Colonic mucosa (tissue), 4 donors: Measurements from ENCODE around the gene CSDE1. TPM values are rescaled to one million over a fixed set of nuclear protein-coding genes. Genes with fewer than 3 reads are reported as not detected.
A peak's percentile ranks its signal among the peaks of the same experiment; 100 is the strongest.

Experiments used
- DNase-seq: peaks from one replicate; pipeline ENCODE4 v3.0.0-alpha.2; 2020
- H3K27ac ChIP-seq: fragments of 200-600 bp; one replicate; pipeline ENCODE4 v1.8.0; 2021
- H3K27me3 ChIP-seq: fragments of 200-600 bp; one replicate; pipeline ENCODE4 v1.8.0; 2021
- H3K36me3 ChIP-seq: fragments of 200-600 bp; one replicate; pipeline ENCODE4 v1.8.0; 2021
- H3K4me1 ChIP-seq: fragments of 200-600 bp; one replicate; pipeline ENCODE4 v1.8.0; 2021; ENCODE audit warnings: mild to moderate bottlenecking
- H3K4me3 ChIP-seq: fragments of 200-600 bp; one replicate; pipeline ENCODE4 v1.8.0; 2021
- H3K9ac ChIP-seq, 2 donors: one replicate each; pipeline ENCODE4 v1.7.0; 2013; ENCODE audit warnings: control low read depth in 2 of 2, low read depth in 2 of 2, low read length in 2 of 2
- H3K9me3 ChIP-seq: fragments of 200-600 bp; one replicate; pipeline ENCODE4 v1.8.0; 2021
- intact Hi-C: fragments of 100-400 bp; cut with DNase I; formaldehyde crosslinking; loops from one replicate; pipeline ENCODE4 v1.14.1; 2022
- total RNA-seq, 2 donors: library from RNA; stranded (reverse); fragmentation: NEBNext Ultra II Directional in 1 of 2; extraction: Animal tissue kit (Norgen Biotek cat#: 25700) in 1 of 2; gene quantifications; one replicate each; pipeline ENCODE4 v1.2.1, GENCODE V29; 2021
- TF ChIP-seq, protein P1 (sequence below): fragments of 200-600 bp; IDR thresholded peaks from one replicate; pipeline ENCODE4 v1.8.0; 2022; ENCODE audit warnings: antibody characterized with exemption, mild to moderate bottlenecking
- donor health status: healthy.
- donor health status: DM: no; HTN: no; CAD: no.
- donor health status: DM: no; HTN: no; CAD: no.

The CSDE1 gene
- total RNA-seq, 2 donors from 2014 or later = 381 to 523 TPM

- Histone ChIP-seq H3K36me3 (peaks cover 6% of the 10 kb centered on the region), H3K9me3 (no peaks in the 10 kb centered on the region), H3K27me3 (no peaks in the 10 kb centered on the region), H3K4me3 (no peak overlapping the region), H3K9ac (no peak overlapping the region), H3K4me1 (peaks cover 10% of the 10 kb centered on the region), H3K27ac (no peak overlapping the region)
- intact Hi-C loops = loop anchor here (5.0 kb wide), 1 partner anchor 63 kb away; the partner anchor contains the start of gene SIKE1
- DNase-seq = no peak
- TF ChIP-seq, protein P1, sequence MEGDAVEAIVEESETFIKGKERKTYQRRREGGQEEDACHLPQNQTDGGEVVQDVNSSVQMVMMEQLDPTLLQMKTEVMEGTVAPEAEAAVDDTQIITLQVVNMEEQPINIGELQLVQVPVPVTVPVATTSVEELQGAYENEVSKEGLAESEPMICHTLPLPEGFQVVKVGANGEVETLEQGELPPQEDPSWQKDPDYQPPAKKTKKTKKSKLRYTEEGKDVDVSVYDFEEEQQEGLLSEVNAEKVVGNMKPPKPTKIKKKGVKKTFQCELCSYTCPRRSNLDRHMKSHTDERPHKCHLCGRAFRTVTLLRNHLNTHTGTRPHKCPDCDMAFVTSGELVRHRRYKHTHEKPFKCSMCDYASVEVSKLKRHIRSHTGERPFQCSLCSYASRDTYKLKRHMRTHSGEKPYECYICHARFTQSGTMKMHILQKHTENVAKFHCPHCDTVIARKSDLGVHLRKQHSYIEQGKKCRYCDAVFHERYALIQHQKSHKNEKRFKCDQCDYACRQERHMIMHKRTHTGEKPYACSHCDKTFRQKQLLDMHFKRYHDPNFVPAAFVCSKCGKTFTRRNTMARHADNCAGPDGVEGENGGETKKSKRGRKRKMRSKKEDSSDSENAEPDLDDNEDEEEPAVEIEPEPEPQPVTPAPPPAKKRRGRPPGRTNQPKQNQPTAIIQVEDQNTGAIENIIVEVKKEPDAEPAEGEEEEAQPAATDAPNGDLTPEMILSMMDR = no peak
These were observed 38.4 kb downstream of the CSDE1 start for GRCh38 chr1:114719424-114719787.

GRCh38 chr1:114718661-114719423 is 38.9 kb downstream of the CSDE1 start:
- Histone ChIP-seq H3K27ac (no peak overlapping the region), H3K9me3 (no peaks in the 10 kb centered on the region), H3K36me3 (peaks cover 6% of the 10 kb centered on the region), H3K9ac (no peak overlapping the region), H3K27me3 (no peaks in the 10 kb centered on the region), H3K4me3 (no peak overlapping the region), H3K4me1 (peaks cover 10% of the 10 kb centered on the region)
- DNase-seq = no peak
- TF ChIP-seq, protein P1 = no peak
- intact Hi-C loops = loop anchor here (5.0 kb wide), 1 partner anchor 63 kb away; the partner anchor contains the start of gene SIKE1

DNA sequence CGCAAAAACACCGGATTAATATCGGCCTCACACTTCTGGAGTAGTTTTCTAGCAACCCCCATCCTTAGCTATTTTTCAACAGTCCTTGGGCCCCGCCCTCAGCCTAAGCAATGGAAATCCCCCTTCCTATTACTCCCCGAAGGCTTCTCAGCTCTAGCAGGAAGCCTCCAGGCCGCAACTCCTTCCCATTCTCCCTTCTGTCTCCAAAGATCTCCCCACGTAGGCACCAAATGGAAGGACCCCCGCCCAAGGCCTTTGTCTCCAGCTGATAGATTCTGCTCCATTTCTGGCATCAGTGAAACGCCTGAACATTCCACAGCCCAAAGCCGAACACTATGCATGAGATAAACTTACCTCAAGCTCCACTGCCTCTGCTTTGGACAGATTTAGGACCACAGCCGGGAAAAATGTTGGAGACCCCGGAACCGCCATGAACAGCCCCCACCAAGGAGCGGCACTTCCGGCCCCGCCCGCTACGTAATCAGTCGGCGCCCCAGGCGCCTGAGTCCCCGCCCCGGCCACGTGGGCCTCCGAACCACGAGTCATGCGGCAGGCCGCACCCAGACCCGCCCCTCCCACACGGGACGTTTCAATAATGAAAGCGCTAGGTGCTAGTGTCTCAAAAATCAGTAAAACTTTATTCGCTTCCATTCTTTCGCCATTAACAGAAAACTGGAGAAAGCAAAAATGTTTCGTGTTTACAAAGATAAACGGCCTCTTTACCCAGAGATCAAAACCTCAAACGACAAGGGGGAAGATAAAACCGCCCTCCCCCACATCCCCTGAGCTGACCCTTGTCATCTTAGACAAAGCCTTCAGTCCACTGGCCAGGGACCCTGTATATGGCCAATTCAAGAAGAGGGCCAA is 41.2 kb downstream of the CSDE1 start, which contains the start of gene NRAS:
Gene NRAS (minus strand): TSS at position 468 of the 867 bp plus-strand sequence. CDS start 611 bp downstream, outside the sequence.
- Histone ChIP-seq H3K9ac (peak within 1 kb of the TSS; percentile 87 to 99), H3K36me3 (peaks cover 6% of the 10 kb centered on the region), H3K27ac (peak within 1 kb of the TSS; percentile 85), H3K27me3 (no peaks in the 10 kb centered on the region), H3K4me1 (peaks cover 17% of the 10 kb centered on the region), H3K9me3 (no peaks in the 10 kb centered on the region), H3K4me3 (peak within 1 kb of the TSS; percentile 74)
- intact Hi-C loops = loop anchor here (5.0 kb wide), 1 partner anchor 66 kb away; the partner anchor contains the start of gene SIKE1
- TF ChIP-seq, protein P1 = no peak
- DNase-seq = peak; percentile 98

GRCh38 chr1:114715952-114716303 is 41.9 kb downstream of the CSDE1 start:
- DNase-seq = no peak
- Histone ChIP-seq H3K27me3 (no peaks in the 10 kb centered on the region), H3K9ac (peak overlapping the region; percentile 87 to 99), H3K36me3 (peaks cover 6% of the 10 kb centered on the region), H3K4me1 (peaks cover 17% of the 10 kb centered on the region), H3K9me3 (no peaks in the 10 kb centered on the region), H3K4me3 (peak overlapping the region; percentile 74), H3K27ac (peak overlapping the region; percentile 85)
- intact Hi-C loops = loop anchor here (5.0 kb wide), 1 partner anchor 66 kb away; the partner anchor contains the start of gene SIKE1
- TF ChIP-seq, protein P1 = no peak

DNA sequence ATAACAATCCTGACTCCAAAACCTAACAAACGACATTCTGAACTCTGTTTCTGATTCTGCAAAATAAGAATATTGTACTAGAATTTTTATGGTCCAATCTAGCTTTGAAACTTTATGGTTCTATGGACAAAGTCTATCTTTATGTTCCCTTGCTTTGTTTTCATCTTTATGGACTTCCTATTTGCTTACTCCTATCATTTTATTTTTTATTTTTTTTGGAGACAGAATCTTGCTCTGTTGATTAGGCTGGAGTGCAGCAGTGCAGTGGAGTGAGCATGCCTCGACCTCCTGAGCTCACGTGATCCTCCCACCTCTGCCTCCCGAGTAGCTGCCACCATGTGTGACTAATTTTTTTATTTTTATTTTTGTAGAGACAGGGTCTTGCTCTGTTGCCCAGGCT is 44.8 kb downstream of the CSDE1 start:
- Histone ChIP-seq H3K4me3 (no peak overlapping the region), H3K4me1 (peaks cover 17% of the 10 kb centered on the region), H3K9ac (peak overlapping the region in 1 of 2 donors; percentile 1), H3K27me3 (no peaks in the 10 kb centered on the region), H3K9me3 (no peaks in the 10 kb centered on the region), H3K27ac (peak overlapping the region; percentile 19), H3K36me3 (peaks cover 10% of the 10 kb centered on the region)
- peak; percentile 20 for DNase-seq
- intact Hi-C loops = no loop called here
- TF ChIP-seq, protein P1 = no peak
